H9 (cell line): ENCODE data around the gene SCRN2. TPM values are rescaled to one million over a fixed set of nuclear protein-coding genes. Genes with fewer than 3 reads are reported as not detected.

ENCODE experiments used
- DNase-seq: peaks from one replicate; pipeline ENCODE4 v3.0.0-alpha.2; 2017
- H2AFZ ChIP-seq: one replicate; pipeline ENCODE4 v1.6.1; 2013; ENCODE audit warnings: mild to moderate bottlenecking, low read length, control low read depth, moderate library complexity
- H2AK5ac ChIP-seq: 2 replicates; pipeline ENCODE4 v1.6.1; 2013; ENCODE audit warnings: low read length, control low read depth, mixed read lengths; ENCODE audit not compliant: insufficient read length
- H2BK120ac ChIP-seq: one replicate; pipeline ENCODE4 v1.6.1; 2013; ENCODE audit warnings: low read depth, mild to moderate bottlenecking, low read length, control low read depth, inconsistent platforms; ENCODE audit not compliant: poor library complexity, severe bottlenecking
- H2BK12ac ChIP-seq: 2 replicates; pipeline ENCODE4 v1.6.1; 2013; ENCODE audit warnings: low read length, control low read depth, mixed read lengths, low read depth; ENCODE audit not compliant: insufficient read length
- H2BK15ac ChIP-seq: 2 replicates; pipeline ENCODE4 v1.6.1; 2013; ENCODE audit warnings: low read depth, low read length, control low read depth
- H2BK20ac ChIP-seq: one replicate; pipeline ENCODE4 v1.6.1; 2013; ENCODE audit warnings: low read depth, mild to moderate bottlenecking, low read length, control low read depth, inconsistent platforms; ENCODE audit not compliant: poor library complexity, severe bottlenecking
- H2BK5ac ChIP-seq: 2 replicates; pipeline ENCODE4 v1.6.1; 2013; ENCODE audit warnings: low read length, control low read depth, mixed read lengths; ENCODE audit not compliant: insufficient read length
- H3K14ac ChIP-seq: 2 replicates; pipeline ENCODE4 v1.6.1; 2013; ENCODE audit warnings: low read length, control low read depth; ENCODE audit not compliant: insufficient read depth
- H3K18ac ChIP-seq: 2 replicates; pipeline ENCODE4 v1.6.1; 2013; ENCODE audit warnings: low read depth, mild to moderate bottlenecking, mixed read lengths, low read length, control low read depth; ENCODE audit not compliant: insufficient read length
- H3K23ac ChIP-seq: 2 replicates; pipeline ENCODE4 v1.6.1; 2013; ENCODE audit warnings: low read length, control low read depth, mixed read lengths, low read depth; ENCODE audit not compliant: insufficient read length
- H3K23me2 ChIP-seq: 2 replicates; pipeline ENCODE4 v1.6.1; 2013; ENCODE audit warnings: low read depth, mild to moderate bottlenecking, mixed read lengths, low read length, control low read depth; ENCODE audit not compliant: insufficient read length, poor library complexity, severe bottlenecking
- H3K27ac ChIP-seq: 2 replicates; pipeline ENCODE4 v1.5.1; 2013; ENCODE audit warnings: low read length, control low read depth, mixed read lengths, low read depth; ENCODE audit not compliant: insufficient read length
- H3K27me3 ChIP-seq: 2 replicates; pipeline ENCODE4 v1.6.1; 2013; ENCODE audit warnings: low read length, control low read depth, inconsistent platforms; ENCODE audit not compliant: insufficient read depth
- H3K4ac ChIP-seq: 2 replicates; pipeline ENCODE4 v1.6.1; 2013; ENCODE audit warnings: low read depth, mild to moderate bottlenecking, control low read depth, inconsistent platforms, low read length, moderate library complexity
- H3K4me1 ChIP-seq: 2 replicates; pipeline ENCODE4 v1.6.1; 2013; ENCODE audit warnings: low read length, control low read depth, inconsistent platforms; ENCODE audit not compliant: insufficient read depth
- H3K4me2 ChIP-seq: 2 replicates; pipeline ENCODE4 v1.6.1; 2013; ENCODE audit warnings: low read length, control low read depth, mixed read lengths; ENCODE audit not compliant: insufficient read length, insufficient read depth
- H3K56ac ChIP-seq: 2 replicates; pipeline ENCODE4 v1.6.1; 2013; ENCODE audit warnings: low read depth, mild to moderate bottlenecking, mixed read lengths, low read length, control low read depth; ENCODE audit not compliant: insufficient read length
- H3K79me1 ChIP-seq: 2 replicates; pipeline ENCODE4 v1.6.1; 2013; ENCODE audit warnings: low read depth, mild to moderate bottlenecking, moderate library complexity, low read length, control low read depth, inconsistent platforms; ENCODE audit not compliant: insufficient read depth, poor library complexity, severe bottlenecking
- H3K79me2 ChIP-seq: 2 replicates; pipeline ENCODE4 v1.6.1; 2013; ENCODE audit warnings: low read length, control low read depth, inconsistent platforms; ENCODE audit not compliant: insufficient read depth
- H3K9ac ChIP-seq: 2 replicates; pipeline ENCODE4 v1.6.1; 2013; ENCODE audit warnings: low read length, control low read depth, mixed read lengths; ENCODE audit not compliant: insufficient read length; ENCODE audit errors: extremely low read depth
- H3K9me3 ChIP-seq: one replicate; pipeline ENCODE4 v1.6.1; 2013; ENCODE audit warnings: low read depth, low read length, inconsistent platforms; ENCODE audit not compliant: control insufficient read depth
- H3T11ph ChIP-seq: one replicate; pipeline ENCODE4 v1.6.1; 2013; ENCODE audit warnings: mild to moderate bottlenecking, low read length, control low read depth, inconsistent platforms
- H4K20me1 ChIP-seq: one replicate; pipeline ENCODE4 v1.6.1; 2013; ENCODE audit not compliant: control insufficient read depth, insufficient read length, insufficient read depth
- H4K5ac ChIP-seq: 2 replicates; pipeline ENCODE4 v1.6.1; 2013; ENCODE audit warnings: low read depth, mild to moderate bottlenecking, mixed read lengths, low read length, control low read depth; ENCODE audit not compliant: insufficient read length
- H4K8ac ChIP-seq: replicated peaks from 2 replicates; pipeline ENCODE4 v1.6.1; 2013; ENCODE audit warnings: low read length, control low read depth, mixed read lengths, low read depth; ENCODE audit not compliant: insufficient read length
- H4K91ac ChIP-seq: 2 replicates; pipeline ENCODE4 v1.6.1; 2013; ENCODE audit warnings: low read depth, mild to moderate bottlenecking, moderate library complexity, mixed read lengths, low read length, control low read depth; ENCODE audit not compliant: insufficient read length
- H3K27ac Mint-ChIP-seq, 3 experiments: 2 replicates in 2 of 3; 3 replicates in 1 of 3; pipeline ENCODE4 v1.8.0; 2020 to 2021; ENCODE audit warnings: mixed read lengths in 3 of 3, mild to moderate bottlenecking in 1 of 3, moderate library complexity in 1 of 3
- H3K27me3 Mint-ChIP-seq: 2 replicates; pipeline ENCODE4 v1.8.0; 2021; ENCODE audit warnings: low read depth, mild to moderate bottlenecking, moderate library complexity, mixed read lengths
- H3K36me3 Mint-ChIP-seq, 3 experiments: 2 replicates in 2 of 3; 3 replicates in 1 of 3; pipeline ENCODE4 v1.8.0; 2020 to 2021; ENCODE audit warnings: low read depth in 3 of 3, mixed read lengths in 3 of 3; ENCODE audit not compliant: insufficient read depth in 1 of 3
- H3K4me1 Mint-ChIP-seq, 2 experiments: 2 replicates each; pipeline ENCODE4 v1.8.0; 2020; ENCODE audit warnings: mixed read lengths in 2 of 2
- H3K4me3 Mint-ChIP-seq, 2 experiments: 2 replicates in 1 of 2; 3 replicates in 1 of 2; pipeline ENCODE4 v1.8.0; 2020 to 2021; ENCODE audit warnings: mild to moderate bottlenecking in 2 of 2, mixed read lengths in 2 of 2, moderate library complexity in 1 of 2
- H3K9me3 Mint-ChIP-seq, 2 experiments: 2 replicates in 1 of 2; 3 replicates in 1 of 2; pipeline ENCODE4 v1.8.0; 2020; ENCODE audit warnings: mild to moderate bottlenecking in 2 of 2, mixed read lengths in 2 of 2, moderate library complexity in 1 of 2
- CTCF ChIP-seq: fragments of 200-600 bp; sonication (generic); conservative IDR thresholded peaks from 3 replicates; pipeline ENCODE4 v1.8.0; 2021; ENCODE audit warnings: antibody characterized with exemption, mild to moderate bottlenecking
- WGBS: extraction: QIAGEN DNeasy Blood & Tissue Kit; methylation state at CpG from one replicate; pipeline ENCODE4 v1.1.7; 2013; ENCODE audit warnings: missing lambda C conversion rate, low lambda C conversion rate, mixed read lengths; ENCODE audit not compliant: insufficient read length; ENCODE audit errors: extremely low coverage; 5-methylcytosine and 5-hydroxymethylcytosine counted together
- total RNA-seq: library from RNA; stranded (reverse); gene quantifications from 2 replicates; pipeline ENCODE4 v1.2.1, GENCODE V29; 2021

SCRN2 gene
- total RNA-seq, 1 experiment from 2014 or later = 34.0 TPM

GRCh38 chr17:47862621-47863440, 21.8 kb upstream of the SCRN2 start:
- Mint-ChIP-seq H3K27me3 (peaks cover 66% of the 10 kb centered on the region), H3K4me3 (no peak overlapping the region), H3K27ac (peak overlapping the region in 1 of 3 experiments; percentile 45; a peak in 1 of 7 replicates), H3K36me3 (no peaks in the 10 kb centered on the region), H3K9me3 (no peaks in the 10 kb centered on the region), H3K4me1 (peaks cover 6% of the 10 kb centered on the region in 2 experiments)
- Histone ChIP-seq H2BK5ac (no peak overlapping the region), H3K56ac (no peak overlapping the region), H3K14ac (no peak overlapping the region), H2BK20ac (no peak overlapping the region), H2BK12ac (no peak overlapping the region), H3K79me1 (no peaks in the 10 kb centered on the region), H2BK120ac (no peak overlapping the region), H3K4me2 (no peak overlapping the region), H4K5ac (no peak overlapping the region), H3K79me2 (no peaks in the 10 kb centered on the region), H3T11ph (no peak overlapping the region), H3K27me3 (no peaks in the 10 kb centered on the region; the same call in none of the 2 replicates), H3K18ac (no peak overlapping the region), H3K9me3 (no peaks in the 10 kb centered on the region), H4K91ac (no peak overlapping the region), H3K4ac (no peak overlapping the region), H3K23me2 (no peaks in the 10 kb centered on the region), H3K27ac (no peak overlapping the region), H3K23ac (no peak overlapping the region), H3K9ac (no peak overlapping the region), H2AFZ (no peak overlapping the region), H3K4me1 (no peaks in the 10 kb centered on the region), H2AK5ac (no peak overlapping the region), H2BK15ac (no peak overlapping the region), H4K20me1 (no peaks in the 10 kb centered on the region), H4K8ac (no peak overlapping the region)
- TF ChIP-seq CTCF = no peak
- DNase-seq = no peak
- no CpG with 5 or more reads among the region's 7 CpGs for WGBS
